G401.6 (cell line): ENCODE results near the gene ALPL.
"Not testable (repeated sequence)": the region's sequence is repeated elsewhere in the genome, so short reads cannot be mapped to it uniquely, and the experiment has no call there.

Source experiments
- FAIRE-seq: peaks from 2 replicates; lab custom pipeline; 2012; peaks lifted over from hg19 to GRCh38; lab: Jason Lieb, UNC

ALPL gene

GRCh38 chr1:21509351-21510112 lies at the start of gene ALPL:
TSS of gene ALPL (plus strand) at chr1:21509423. CDS start at chr1:21554082, 44,659 bp downstream.
- FAIRE-seq: no peak

GRCh38 chr1:21465127-21465526 lies 44.1 kb upstream of the ALPL start:
- FAIRE-seq: not testable (repeated sequence)

GRCh38 chr1:21467946-21468345 lies 41.3 kb upstream of the ALPL start:
- FAIRE-seq: not testable (repeated sequence)

- no peak for FAIRE-seq
These were observed 40.6 kb upstream of the ALPL start for GRCh38 chr1:21468599-21468998.

GRCh38 chr1:21469581-21469980 lies 39.6 kb upstream of the ALPL start:
- FAIRE-seq: no peak

- FAIRE-seq: no peak
These were observed 36.4 kb upstream of the ALPL start for GRCh38 chr1:21472861-21473260.

- no peak for FAIRE-seq
These were observed 30.9 kb upstream of the ALPL start for GRCh38 chr1:21478356-21478755.

GRCh38 chr1:21483881-21484280 lies 25.3 kb upstream of the ALPL start:
- not testable (repeated sequence) for FAIRE-seq

GRCh38 chr1:21489146-21489545 lies 20.1 kb upstream of the ALPL start:
- FAIRE-seq: no peak

GRCh38 chr1:21490774-21491487 lies 18.3 kb upstream of the ALPL start:
- no peak for FAIRE-seq

GRCh38 chr1:21491488-21492355 lies 17.5 kb upstream of the ALPL start:
- FAIRE-seq: no peak

- no peak for FAIRE-seq
These were observed 16.9 kb upstream of the ALPL start for GRCh38 chr1:21492356-21492625.

GRCh38 chr1:21494196-21494595 lies 15.0 kb upstream of the ALPL start:
- no peak for FAIRE-seq

- no peak for FAIRE-seq
These were observed 13.9 kb upstream of the ALPL start for GRCh38 chr1:21495225-21495820.

- no peak for FAIRE-seq
These were observed 13.2 kb upstream of the ALPL start for GRCh38 chr1:21496063-21496462.

- no peak for FAIRE-seq
These were observed 12.3 kb upstream of the ALPL start for GRCh38 chr1:21496886-21497285.

- FAIRE-seq: no peak
These were observed 11.7 kb upstream of the ALPL start for GRCh38 chr1:21497466-21498061.

GRCh38 chr1:21499283-21499950 lies 9.8 kb upstream of the ALPL start:
- FAIRE-seq: no peak

- FAIRE-seq: no peak
These were observed 5.4 kb upstream of the ALPL start for GRCh38 chr1:21503706-21504377.

GRCh38 chr1:21506804-21507203 lies 2.4 kb upstream of the ALPL start:
- FAIRE-seq: no peak
